ENCODE measurements around the gene P2RX6. TPM values are rescaled to one million over a fixed set of nuclear protein-coding genes. Genes with fewer than 3 reads are reported as not detected.

The P2RX6 gene
- total RNA-seq, 1 experiment from 2014 or later: 1.1 TPM

DNA sequence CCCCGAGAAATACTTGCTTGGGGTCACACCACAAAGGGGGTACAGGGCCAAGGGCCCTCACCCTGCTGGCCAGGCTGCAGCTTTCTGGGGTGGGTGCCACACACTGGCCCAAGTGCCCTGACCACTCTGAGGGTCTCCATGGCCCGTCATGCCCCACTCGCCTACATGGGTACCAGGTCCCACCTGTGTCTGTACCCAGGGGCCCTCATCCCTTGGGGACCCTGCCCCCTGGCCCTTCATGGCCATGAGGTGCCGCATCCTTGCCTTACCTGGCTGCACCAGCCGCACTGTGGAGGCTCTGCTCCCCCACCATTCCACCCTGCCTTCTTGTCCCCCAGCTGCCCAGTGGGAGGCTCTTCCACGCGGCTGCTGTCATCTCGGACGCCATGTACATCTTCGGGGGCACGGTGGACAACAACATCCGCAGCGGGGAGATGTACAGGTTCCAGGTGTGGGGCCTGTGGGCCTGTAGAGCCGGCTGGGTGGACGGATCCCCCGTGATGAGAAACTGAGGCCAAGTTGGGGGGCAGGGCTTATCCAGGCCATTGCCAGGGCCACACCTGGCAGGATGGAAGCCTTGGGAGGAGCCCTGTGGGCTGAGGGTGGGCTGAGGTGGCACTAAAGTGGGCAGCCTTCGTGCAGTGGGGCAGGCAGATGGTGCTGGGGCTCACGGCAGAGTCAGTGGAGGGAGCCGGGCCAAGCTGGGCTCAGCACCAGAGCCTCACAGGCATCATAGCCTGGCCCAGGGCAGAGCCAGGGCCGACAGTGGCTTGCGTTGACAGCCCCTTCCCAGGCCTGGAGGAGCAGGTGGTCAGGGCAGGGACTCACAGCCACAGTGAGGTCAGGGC is 22.3 kb upstream of the P2RX6 start:
- DNase-seq (ENCODE audit: low spot score): peak; percentile 76
- in situ Hi-C loops (cut with HindIII; ENCODE audit: low sequenced_read_pairs): no loop called here

DNA sequence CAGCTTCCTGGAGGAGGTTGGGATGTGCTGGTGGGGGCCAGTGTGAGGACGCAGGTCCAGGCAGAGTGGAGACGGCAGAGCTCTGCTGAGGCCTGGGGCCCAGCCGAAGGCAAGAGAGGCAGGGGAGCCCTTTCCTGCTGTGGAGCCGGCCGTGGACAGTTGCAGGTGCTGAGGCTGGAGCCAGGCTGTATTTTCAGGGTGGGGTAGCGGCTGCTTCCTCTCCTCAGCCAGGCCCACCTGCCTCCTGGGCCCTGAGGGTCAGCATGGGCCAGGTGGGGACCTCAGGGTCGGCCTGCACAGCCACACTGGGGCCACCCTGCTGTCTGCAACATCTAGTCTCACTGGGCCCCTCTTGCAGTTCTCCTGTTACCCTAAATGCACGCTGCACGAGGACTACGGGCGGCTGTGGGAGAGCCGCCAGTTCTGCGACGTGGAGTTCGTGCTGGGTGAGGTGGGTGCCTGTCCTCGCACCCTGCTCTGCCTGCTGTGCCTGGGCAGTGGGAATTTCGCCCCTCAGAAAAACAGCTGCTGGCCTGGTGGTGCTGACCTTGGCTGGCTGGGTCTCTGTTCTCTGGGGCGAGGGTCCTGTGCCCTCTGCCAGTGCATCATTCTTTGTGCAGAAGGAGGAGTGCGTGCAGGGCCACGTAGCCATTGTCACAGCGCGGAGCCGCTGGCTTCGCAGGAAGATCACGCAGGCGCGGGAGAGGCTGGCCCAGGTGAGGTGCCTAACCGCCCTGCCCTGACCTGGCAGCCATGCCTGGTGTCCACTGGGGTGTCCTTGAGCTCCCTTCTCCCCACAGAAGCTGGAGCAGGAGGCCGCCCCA is 21.4 kb upstream of the P2RX6 start:
- in situ Hi-C loops (cut with HindIII; ENCODE audit: low sequenced_read_pairs): no loop called here
- DNase-seq (ENCODE audit: low spot score): no peak

DNA sequence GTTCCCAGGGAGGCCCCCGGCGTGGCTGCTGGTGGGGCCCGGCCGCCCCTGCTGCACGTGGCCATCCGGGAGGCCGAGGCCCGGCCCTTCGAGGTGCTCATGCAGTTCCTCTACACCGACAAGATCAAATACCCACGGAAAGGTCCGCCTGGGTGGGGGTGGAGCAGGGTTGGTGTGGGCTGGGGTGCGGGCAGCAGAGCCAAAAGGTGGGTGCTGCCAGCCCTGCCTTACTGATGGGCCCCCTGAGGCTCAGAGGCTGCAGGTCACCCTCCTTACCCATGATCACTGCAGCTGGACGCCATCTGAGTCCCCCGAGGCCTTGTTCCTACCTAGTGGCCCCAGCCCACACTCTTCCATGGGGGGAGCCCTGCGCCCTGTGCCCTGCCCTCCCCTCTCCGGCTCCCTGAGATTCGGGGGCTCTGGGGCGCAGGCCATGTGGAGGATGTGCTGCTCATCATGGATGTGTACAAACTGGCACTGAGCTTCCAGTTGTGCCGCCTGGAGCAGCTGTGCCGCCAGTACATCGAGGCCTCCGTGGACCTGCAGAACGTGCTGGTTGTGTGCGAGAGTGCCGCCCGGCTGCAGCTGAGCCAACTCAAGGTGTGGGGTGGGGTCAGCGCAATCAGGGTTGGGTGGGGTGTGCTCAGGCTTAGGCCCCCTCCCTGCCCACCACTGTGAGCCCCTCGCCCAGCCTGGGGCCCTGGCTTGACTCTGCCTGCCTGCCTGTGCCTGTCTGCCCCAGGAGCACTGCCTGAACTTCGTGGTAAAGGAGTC is 20.6 kb upstream of the P2RX6 start:
- in situ Hi-C loops (cut with HindIII; ENCODE audit: low sequenced_read_pairs): no loop called here
- no peak for DNase-seq (ENCODE audit: low spot score)

DNA sequence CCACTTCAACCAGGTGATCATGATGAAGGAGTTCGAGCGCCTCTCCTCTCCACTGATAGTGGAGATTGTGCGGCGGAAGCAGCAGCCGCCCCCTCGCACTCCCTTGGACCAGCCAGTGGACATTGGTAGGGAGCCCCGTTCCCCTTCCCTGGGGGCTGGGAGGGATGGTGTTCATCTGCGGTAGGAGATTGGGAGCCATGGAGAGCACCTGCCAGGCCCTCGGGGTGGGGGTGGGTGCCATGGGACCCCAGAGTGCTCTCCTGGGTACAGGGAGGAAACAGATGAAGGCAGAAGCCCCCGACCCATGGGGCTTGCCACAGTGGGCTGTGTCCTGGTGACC is 20.1 kb upstream of the P2RX6 start:
- in situ Hi-C loops (cut with HindIII; ENCODE audit: low sequenced_read_pairs): no loop called here
- DNase-seq (ENCODE audit: low spot score): no peak

DNA sequence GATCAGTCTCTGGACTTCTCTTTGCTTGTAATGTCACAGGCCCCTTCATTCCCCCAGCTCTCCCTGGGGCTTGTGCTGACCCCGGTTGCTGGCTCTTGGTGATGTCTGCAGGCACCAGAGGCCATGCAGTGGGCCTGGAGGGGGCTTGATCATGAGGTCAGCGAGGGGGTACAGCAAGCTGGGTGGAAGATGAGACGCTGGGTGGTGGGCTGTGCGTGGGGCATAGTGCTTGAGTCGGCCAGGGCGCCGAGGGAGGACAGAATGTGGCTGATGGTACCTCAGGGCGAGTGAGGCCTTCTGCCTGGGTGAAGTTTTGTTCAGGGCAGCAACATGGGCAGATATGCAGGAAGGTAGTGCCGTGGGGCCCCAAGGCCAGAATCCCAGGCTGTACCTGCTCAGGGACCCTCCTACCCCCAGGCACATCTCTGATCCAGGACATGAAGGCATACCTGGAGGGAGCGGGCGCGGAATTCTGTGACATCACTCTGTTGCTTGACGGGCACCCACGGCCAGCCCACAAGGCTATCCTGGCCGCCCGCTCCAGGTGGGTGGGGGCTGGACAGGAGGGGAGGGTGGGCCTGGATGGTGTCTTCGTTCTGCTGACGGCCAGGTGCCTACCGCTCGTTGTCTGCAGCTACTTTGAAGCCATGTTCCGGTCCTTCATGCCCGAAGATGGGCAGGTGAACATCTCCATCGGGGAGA is 19.5 kb upstream of the P2RX6 start:
- in situ Hi-C loops (cut with HindIII; ENCODE audit: low sequenced_read_pairs): no loop called here
- no peak for DNase-seq (ENCODE audit: low spot score)

DNA sequence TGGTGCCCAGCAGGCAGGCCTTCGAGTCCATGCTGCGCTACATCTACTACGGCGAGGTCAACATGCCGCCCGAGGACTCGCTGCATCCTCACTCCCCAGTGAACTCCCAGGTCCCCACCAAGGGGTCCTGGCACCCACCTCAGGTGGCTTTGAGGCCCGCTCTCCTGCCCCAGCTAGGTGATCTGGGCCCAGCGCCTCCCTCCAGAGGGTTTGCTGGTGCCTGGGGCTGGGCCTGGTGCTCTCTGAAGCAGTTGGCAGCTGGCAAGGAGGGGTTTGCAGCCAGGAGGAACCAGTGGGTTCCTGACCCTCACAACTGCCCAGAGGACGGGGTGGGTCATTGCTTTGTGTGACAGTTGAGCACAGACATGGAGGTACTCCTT is 18.9 kb upstream of the P2RX6 start:
- no peak for DNase-seq (ENCODE audit: low spot score)
- in situ Hi-C loops (cut with HindIII; ENCODE audit: low sequenced_read_pairs): no loop called here

DNA sequence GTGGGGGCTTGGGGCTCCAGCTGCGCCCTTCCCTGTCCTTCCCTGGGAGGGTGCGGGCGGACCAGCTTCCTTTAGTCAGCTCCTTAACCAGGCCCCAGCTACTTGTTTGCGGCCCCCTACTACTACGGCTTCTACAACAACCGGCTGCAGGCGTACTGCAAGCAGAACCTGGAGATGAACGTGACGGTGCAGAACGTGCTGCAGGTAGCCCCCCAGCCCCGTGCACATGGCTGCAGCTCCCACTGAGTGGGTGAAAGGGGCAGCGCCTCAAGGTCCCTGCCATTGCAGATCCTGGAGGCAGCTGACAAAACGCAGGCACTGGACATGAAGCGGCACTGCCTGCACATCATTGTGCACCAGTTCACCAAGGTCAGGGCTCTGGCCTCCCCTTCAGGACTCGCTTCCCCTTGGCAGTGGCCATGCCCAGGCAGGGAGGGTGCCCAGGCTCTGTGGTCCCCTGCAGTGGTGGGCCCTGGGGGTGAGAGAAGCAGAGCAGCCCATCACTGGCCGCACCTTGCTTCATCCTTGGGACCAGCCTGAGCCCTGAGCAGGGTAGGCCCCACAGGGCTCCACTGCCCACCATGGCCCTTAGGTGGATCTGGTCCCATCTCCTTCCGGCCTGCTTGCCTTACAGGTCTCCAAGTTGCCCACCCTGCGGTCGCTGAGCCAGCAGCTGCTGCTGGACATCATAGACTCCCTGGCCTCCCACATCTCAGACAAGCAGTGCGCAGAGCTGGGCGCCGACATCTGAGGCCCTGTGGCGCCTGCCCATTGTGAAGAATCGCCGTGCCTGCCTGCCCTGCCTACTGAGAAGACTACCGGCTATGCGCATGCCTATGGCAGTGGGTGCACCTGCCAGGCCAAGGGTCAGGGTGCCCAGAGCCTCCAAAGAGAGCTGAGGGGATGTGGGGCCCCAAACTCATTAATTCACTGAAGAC is 18.1 kb upstream of the P2RX6 start:
- DNase-seq (ENCODE audit: low spot score): no peak
- in situ Hi-C loops (cut with HindIII; ENCODE audit: low sequenced_read_pairs): no loop called here

DNA sequence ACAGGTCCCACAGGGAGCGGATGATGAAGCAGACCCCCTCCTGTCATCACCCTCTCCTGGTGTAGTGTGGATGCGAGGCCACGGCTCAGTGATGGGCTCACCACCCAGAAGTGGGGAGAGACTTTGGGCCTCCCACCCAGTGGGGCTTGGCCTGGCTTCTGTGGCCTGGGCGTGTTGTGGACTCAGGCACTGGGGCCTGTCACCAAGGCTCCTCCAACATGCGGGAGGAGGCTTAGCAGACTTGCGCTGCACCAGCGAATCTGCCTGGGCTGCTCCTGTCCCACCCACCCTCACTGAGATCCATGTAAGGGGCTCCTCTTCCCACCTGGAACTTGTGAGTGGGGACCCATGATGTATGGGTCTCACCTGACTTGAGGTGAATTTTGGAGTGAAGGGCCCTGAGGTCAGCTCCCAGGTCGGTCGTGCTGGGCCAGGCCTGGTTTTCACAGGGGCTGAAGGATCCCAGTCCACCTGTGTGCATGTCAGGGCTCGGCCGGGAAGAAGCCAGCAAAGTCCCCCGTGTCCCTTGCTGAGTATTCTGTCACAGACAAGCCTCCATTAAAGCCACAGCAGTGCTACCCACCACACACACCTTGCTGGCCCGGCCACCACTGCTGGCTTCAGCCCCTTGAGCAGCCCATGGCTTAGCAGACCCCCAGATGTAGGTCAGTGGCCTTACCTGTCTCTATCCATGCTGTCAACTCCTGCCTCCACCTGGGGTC is 17.3 kb upstream of the P2RX6 start:
- in situ Hi-C loops (cut with HindIII; ENCODE audit: low sequenced_read_pairs): no loop called here
- no peak for DNase-seq (ENCODE audit: low spot score)

DNA sequence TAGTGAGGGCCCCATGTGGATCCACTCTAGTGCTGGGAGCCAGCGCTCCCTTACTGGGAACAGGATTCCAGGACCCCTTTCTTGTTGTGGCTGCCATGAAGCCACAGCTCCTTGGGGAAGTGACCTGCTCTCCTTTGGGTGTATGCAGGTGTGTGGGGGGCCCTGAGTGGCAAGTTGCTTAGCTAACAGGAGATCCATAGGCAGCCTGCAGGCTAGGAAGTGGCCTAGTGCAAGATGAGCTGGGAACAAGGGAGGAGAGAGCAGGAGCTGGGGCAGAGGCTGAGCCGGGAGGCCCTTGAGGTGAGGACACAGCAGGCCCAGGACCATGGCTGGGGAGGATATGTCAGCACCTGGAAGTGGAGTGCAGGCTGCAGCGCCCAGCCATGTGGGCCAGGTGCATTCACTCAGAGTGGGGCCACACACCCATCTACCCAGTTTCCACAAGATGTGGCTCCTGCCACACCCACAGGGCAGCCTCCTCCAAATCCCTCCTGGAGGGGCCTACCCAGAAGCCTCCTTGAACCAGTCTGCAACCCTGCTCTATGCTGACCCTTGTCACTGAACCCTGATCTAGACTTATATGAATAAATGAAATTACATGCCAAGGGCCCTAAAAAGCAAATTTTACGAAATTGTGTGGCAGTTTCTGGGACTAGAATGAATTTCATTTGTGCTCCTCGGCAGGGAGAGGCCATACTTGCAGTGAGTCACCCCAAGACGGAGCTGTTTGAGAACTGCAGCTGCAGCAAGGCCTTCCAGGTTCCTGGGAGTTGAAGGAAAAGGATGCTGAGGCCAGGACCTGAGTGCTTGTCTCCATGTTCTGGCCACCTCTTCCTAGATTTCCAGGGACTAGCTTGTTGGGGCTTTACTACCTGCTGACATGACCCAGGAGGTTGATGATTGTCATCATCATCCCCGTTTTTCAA is 16.3 kb upstream of the P2RX6 start:
- in situ Hi-C loops (cut with HindIII; ENCODE audit: low sequenced_read_pairs): no loop called here
- DNase-seq (ENCODE audit: low spot score): no peak

DNA sequence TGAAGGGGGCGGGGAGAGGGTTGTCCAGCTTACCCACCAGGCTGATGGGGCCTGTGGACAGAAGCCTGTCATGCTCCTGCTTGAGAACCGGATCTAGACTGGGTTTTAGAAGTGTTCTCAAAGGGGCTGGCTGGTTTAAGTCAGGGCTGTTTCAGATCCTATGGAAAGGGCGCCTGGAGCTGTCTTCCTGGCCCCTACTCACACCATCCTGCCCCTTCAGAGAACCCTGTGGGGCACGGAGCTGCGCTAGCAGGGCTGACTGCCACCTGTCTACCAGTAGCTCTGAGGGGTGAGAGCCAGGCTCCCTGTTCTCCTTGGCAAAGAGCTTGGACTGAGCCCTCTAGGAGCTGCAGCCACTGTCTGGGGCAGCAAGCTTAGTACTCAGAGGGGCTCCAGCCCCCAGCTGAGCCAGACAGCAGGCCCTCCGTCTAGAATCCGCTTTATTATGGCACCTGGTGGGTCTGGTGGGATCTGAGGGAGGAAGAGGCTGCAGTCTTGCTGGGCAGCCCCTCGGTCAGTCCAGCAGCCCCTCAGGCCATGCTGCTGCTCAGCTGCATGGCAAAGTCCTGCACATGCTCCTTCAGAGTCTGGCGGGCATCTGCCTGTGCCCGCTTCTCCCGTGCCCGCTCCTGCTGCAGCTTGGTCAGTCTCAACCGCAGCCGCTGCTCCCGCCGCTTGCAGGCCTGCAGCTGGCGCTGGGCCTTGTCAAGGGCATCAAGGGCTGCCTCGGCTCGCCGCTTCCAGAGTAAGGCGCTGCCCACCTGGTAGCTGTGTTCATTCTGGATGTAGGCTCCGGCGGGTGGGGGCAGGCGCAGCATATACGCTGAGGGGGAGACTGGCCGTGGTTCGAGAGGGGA is 15.4 kb upstream of the P2RX6 start:
- no peak for DNase-seq (ENCODE audit: low spot score)
- in situ Hi-C loops (cut with HindIII; ENCODE audit: low sequenced_read_pairs): no loop called here

DNA sequence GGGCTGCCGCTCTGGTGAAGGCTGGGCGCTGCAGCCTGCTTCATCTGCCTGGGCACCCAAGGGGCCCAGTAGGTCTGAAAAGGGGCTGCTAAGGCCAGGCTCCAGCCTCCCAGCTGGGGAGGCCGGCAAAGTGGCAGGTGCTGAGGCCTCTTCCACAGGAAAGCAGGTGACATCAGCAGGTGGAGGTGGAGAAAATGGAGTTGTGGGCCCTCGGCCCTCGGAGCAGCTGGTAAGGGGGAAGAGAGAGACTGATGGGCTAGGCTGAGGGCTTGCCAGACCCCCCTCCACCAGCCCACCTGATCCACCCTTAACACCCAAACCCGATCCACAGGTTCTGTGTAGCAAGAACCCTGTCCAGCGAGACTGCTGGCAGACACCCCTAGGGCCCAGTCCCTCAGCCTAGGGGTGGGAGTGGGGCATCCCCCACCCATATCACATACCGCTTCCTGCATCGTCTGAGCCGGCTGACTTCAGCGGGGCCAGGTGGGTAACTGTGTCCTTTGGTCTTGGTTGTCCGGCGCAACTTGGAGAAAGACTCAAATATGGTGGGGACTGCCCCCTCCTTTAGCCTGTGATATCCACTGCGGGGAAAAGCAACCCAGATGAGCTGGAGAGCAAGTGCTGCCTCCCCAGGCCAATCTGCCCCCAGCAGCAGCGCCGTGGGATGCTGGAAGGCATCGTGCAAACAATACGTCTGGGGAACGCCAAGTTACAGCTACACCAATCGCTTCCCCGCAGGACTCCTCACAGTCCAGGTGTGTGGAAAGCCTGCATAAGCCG is 14.6 kb upstream of the P2RX6 start:
- in situ Hi-C loops (cut with HindIII; ENCODE audit: low sequenced_read_pairs): no loop called here
- peak; percentile 33 for DNase-seq (ENCODE audit: low spot score)

DNA sequence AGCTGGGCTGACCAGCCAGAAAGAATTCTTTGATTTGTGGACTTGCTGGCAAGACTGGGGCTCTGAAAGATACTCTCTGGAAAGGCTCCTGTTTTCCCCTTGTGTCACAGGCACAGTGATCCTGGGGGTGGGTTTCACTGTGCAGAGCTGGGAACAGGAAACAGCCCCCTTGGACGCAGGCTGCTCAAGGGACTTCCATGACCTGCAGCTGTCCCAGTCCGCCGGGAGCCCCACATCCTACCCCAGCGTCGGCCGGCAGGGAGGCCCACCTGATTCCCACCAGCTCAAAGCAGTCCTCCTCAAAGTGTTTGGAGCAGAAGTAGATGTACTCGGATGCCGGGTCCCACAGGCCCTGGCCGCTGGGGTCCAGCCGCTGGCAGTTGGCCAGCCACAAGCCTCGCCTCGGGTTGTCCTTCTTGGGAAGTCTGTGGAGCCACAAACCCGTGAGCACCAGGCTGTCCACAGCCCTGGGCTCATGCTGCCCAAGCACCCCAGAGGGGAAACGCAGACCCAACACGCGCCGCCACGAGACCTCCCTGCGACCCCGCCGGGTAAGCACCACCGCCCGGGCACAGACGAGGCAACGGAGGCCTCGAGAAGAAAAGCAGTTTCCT is 13.9 kb upstream of the P2RX6 start:
- no peak for DNase-seq (ENCODE audit: low spot score)
- in situ Hi-C loops (cut with HindIII; ENCODE audit: low sequenced_read_pairs): no loop called here

DNA sequence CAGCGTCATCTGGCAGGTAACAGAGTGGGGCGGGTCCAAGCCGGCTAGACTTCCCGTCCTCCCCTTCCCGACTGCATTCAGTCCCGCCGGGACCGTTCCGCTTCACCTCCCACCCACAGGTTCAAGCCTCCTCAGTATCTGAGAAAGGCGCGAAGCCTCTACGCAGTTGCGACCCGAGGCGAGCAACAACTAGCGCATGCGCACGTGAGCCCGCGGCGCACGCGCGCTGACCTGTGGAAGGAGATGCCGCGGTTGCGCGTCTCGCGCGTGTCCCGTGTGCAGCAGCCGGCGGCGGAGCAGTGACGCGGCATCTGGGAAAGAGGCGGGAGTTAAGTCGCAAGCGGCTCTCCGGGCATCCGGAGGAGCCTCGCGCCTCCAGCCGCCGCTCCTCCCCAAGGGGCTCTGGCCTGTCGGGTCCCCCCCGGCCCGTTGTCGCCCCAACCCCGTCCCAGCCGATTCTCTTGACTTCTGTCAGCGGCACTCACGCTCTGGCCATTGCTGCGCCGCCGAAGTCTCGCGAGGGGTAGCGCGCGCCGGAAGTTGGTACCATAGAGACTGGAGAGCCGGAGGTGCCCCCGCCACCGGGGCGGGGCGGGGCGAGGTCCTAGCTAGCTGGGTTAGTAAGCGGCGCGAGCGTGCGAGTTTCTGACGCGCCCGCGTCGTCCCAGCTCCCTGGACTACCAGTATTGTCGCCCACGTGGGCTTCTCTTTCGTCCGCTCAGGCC is 13.2 kb upstream of the P2RX6 start, which contains the start of gene THAP7:
Gene THAP7 (minus strand): TSS at position 518 of the 725 bp plus-strand sequence. CDS start 207 bp downstream, at position 311.
- in situ Hi-C loops (cut with HindIII; ENCODE audit: low sequenced_read_pairs): no loop called here
- peak; percentile 96 for DNase-seq (ENCODE audit: low spot score)

DNA sequence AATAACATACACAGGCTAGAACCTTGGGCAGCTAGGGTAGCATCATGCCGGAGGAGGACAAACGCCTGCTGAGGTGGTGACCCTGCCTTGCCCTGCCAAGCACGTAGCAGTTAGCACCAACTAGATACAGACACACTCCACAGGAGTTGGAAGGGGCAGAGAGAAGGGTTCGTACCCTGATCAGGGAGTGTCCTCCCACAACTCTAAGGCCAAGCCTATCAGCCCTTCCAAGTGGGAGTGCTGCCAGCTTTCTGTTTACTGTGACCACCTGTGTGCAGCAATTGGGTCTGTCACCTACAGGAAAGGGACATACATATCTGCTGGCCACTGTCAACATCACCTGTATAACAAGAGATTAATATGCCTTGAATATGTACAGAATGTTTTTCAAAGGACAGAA is 11.2 kb upstream of the P2RX6 start:
- in situ Hi-C loops (cut with HindIII; ENCODE audit: low sequenced_read_pairs): no loop called here

More for the DNA sequence above, 11.2 kb upstream of the P2RX6 start:
- DNase-seq (ENCODE audit: low spot score): no peak

All from G401 (cell line).